H9 (cell line): Measurements from ENCODE around the gene PALS1. TPM values are rescaled to one million over a fixed set of nuclear protein-coding genes. Genes with fewer than 3 reads are reported as not detected.

ENCODE experiments used
- DNase-seq: peaks from one replicate; pipeline ENCODE4 v3.0.0-alpha.2; 2017
- H2AFZ ChIP-seq: one replicate; pipeline ENCODE4 v1.6.1; 2013; ENCODE audit warnings: mild to moderate bottlenecking, low read length, control low read depth, moderate library complexity
- H2AK5ac ChIP-seq: 2 replicates; pipeline ENCODE4 v1.6.1; 2013; ENCODE audit warnings: low read length, control low read depth, mixed read lengths; ENCODE audit not compliant: insufficient read length
- H2BK120ac ChIP-seq: one replicate; pipeline ENCODE4 v1.6.1; 2013; ENCODE audit warnings: low read depth, mild to moderate bottlenecking, low read length, control low read depth, inconsistent platforms; ENCODE audit not compliant: poor library complexity, severe bottlenecking
- H2BK12ac ChIP-seq: 2 replicates; pipeline ENCODE4 v1.6.1; 2013; ENCODE audit warnings: low read length, control low read depth, mixed read lengths, low read depth; ENCODE audit not compliant: insufficient read length
- H2BK15ac ChIP-seq: 2 replicates; pipeline ENCODE4 v1.6.1; 2013; ENCODE audit warnings: low read depth, low read length, control low read depth
- H2BK20ac ChIP-seq: one replicate; pipeline ENCODE4 v1.6.1; 2013; ENCODE audit warnings: low read depth, mild to moderate bottlenecking, low read length, control low read depth, inconsistent platforms; ENCODE audit not compliant: poor library complexity, severe bottlenecking
- H2BK5ac ChIP-seq: 2 replicates; pipeline ENCODE4 v1.6.1; 2013; ENCODE audit warnings: low read length, control low read depth, mixed read lengths; ENCODE audit not compliant: insufficient read length
- H3K14ac ChIP-seq: 2 replicates; pipeline ENCODE4 v1.6.1; 2013; ENCODE audit warnings: low read length, control low read depth; ENCODE audit not compliant: insufficient read depth
- H3K18ac ChIP-seq: 2 replicates; pipeline ENCODE4 v1.6.1; 2013; ENCODE audit warnings: low read depth, mild to moderate bottlenecking, mixed read lengths, low read length, control low read depth; ENCODE audit not compliant: insufficient read length
- H3K23ac ChIP-seq: 2 replicates; pipeline ENCODE4 v1.6.1; 2013; ENCODE audit warnings: low read length, control low read depth, mixed read lengths, low read depth; ENCODE audit not compliant: insufficient read length
- H3K23me2 ChIP-seq: 2 replicates; pipeline ENCODE4 v1.6.1; 2013; ENCODE audit warnings: low read depth, mild to moderate bottlenecking, mixed read lengths, low read length, control low read depth; ENCODE audit not compliant: insufficient read length, poor library complexity, severe bottlenecking
- H3K27ac ChIP-seq: 2 replicates; pipeline ENCODE4 v1.5.1; 2013; ENCODE audit warnings: low read length, control low read depth, mixed read lengths, low read depth; ENCODE audit not compliant: insufficient read length
- H3K27me3 ChIP-seq: 2 replicates; pipeline ENCODE4 v1.6.1; 2013; ENCODE audit warnings: low read length, control low read depth, inconsistent platforms; ENCODE audit not compliant: insufficient read depth
- H3K4ac ChIP-seq: 2 replicates; pipeline ENCODE4 v1.6.1; 2013; ENCODE audit warnings: low read depth, mild to moderate bottlenecking, control low read depth, inconsistent platforms, low read length, moderate library complexity
- H3K4me1 ChIP-seq: 2 replicates; pipeline ENCODE4 v1.6.1; 2013; ENCODE audit warnings: low read length, control low read depth, inconsistent platforms; ENCODE audit not compliant: insufficient read depth
- H3K4me2 ChIP-seq: 2 replicates; pipeline ENCODE4 v1.6.1; 2013; ENCODE audit warnings: low read length, control low read depth, mixed read lengths; ENCODE audit not compliant: insufficient read length, insufficient read depth
- H3K56ac ChIP-seq: 2 replicates; pipeline ENCODE4 v1.6.1; 2013; ENCODE audit warnings: low read depth, mild to moderate bottlenecking, mixed read lengths, low read length, control low read depth; ENCODE audit not compliant: insufficient read length
- H3K79me1 ChIP-seq: 2 replicates; pipeline ENCODE4 v1.6.1; 2013; ENCODE audit warnings: low read depth, mild to moderate bottlenecking, moderate library complexity, low read length, control low read depth, inconsistent platforms; ENCODE audit not compliant: insufficient read depth, poor library complexity, severe bottlenecking
- H3K79me2 ChIP-seq: 2 replicates; pipeline ENCODE4 v1.6.1; 2013; ENCODE audit warnings: low read length, control low read depth, inconsistent platforms; ENCODE audit not compliant: insufficient read depth
- H3K9ac ChIP-seq: 2 replicates; pipeline ENCODE4 v1.6.1; 2013; ENCODE audit warnings: low read length, control low read depth, mixed read lengths; ENCODE audit not compliant: insufficient read length; ENCODE audit errors: extremely low read depth
- H3K9me3 ChIP-seq: one replicate; pipeline ENCODE4 v1.6.1; 2013; ENCODE audit warnings: low read depth, low read length, inconsistent platforms; ENCODE audit not compliant: control insufficient read depth
- H3T11ph ChIP-seq: one replicate; pipeline ENCODE4 v1.6.1; 2013; ENCODE audit warnings: mild to moderate bottlenecking, low read length, control low read depth, inconsistent platforms
- H4K20me1 ChIP-seq: one replicate; pipeline ENCODE4 v1.6.1; 2013; ENCODE audit not compliant: control insufficient read depth, insufficient read length, insufficient read depth
- H4K5ac ChIP-seq: 2 replicates; pipeline ENCODE4 v1.6.1; 2013; ENCODE audit warnings: low read depth, mild to moderate bottlenecking, mixed read lengths, low read length, control low read depth; ENCODE audit not compliant: insufficient read length
- H4K8ac ChIP-seq: replicated peaks from 2 replicates; pipeline ENCODE4 v1.6.1; 2013; ENCODE audit warnings: low read length, control low read depth, mixed read lengths, low read depth; ENCODE audit not compliant: insufficient read length
- H4K91ac ChIP-seq: 2 replicates; pipeline ENCODE4 v1.6.1; 2013; ENCODE audit warnings: low read depth, mild to moderate bottlenecking, moderate library complexity, mixed read lengths, low read length, control low read depth; ENCODE audit not compliant: insufficient read length
- H3K27ac Mint-ChIP-seq, 3 experiments: 2 replicates in 2 of 3; 3 replicates in 1 of 3; pipeline ENCODE4 v1.8.0; 2020 to 2021; ENCODE audit warnings: mixed read lengths in 3 of 3, mild to moderate bottlenecking in 1 of 3, moderate library complexity in 1 of 3
- H3K27me3 Mint-ChIP-seq: 2 replicates; pipeline ENCODE4 v1.8.0; 2021; ENCODE audit warnings: low read depth, mild to moderate bottlenecking, moderate library complexity, mixed read lengths
- H3K36me3 Mint-ChIP-seq, 3 experiments: 2 replicates in 2 of 3; 3 replicates in 1 of 3; pipeline ENCODE4 v1.8.0; 2020 to 2021; ENCODE audit warnings: low read depth in 3 of 3, mixed read lengths in 3 of 3; ENCODE audit not compliant: insufficient read depth in 1 of 3
- H3K4me1 Mint-ChIP-seq, 2 experiments: 2 replicates each; pipeline ENCODE4 v1.8.0; 2020; ENCODE audit warnings: mixed read lengths in 2 of 2
- H3K4me3 Mint-ChIP-seq, 2 experiments: 2 replicates in 1 of 2; 3 replicates in 1 of 2; pipeline ENCODE4 v1.8.0; 2020 to 2021; ENCODE audit warnings: mild to moderate bottlenecking in 2 of 2, mixed read lengths in 2 of 2, moderate library complexity in 1 of 2
- H3K9me3 Mint-ChIP-seq, 2 experiments: 2 replicates in 1 of 2; 3 replicates in 1 of 2; pipeline ENCODE4 v1.8.0; 2020; ENCODE audit warnings: mild to moderate bottlenecking in 2 of 2, mixed read lengths in 2 of 2, moderate library complexity in 1 of 2
- WGBS: extraction: QIAGEN DNeasy Blood & Tissue Kit; methylation state at CpG from one replicate; pipeline ENCODE4 v1.1.7; 2013; ENCODE audit warnings: missing lambda C conversion rate, low lambda C conversion rate, mixed read lengths; ENCODE audit not compliant: insufficient read length; ENCODE audit errors: extremely low coverage; 5-methylcytosine and 5-hydroxymethylcytosine counted together
- total RNA-seq: library from RNA; stranded (reverse); gene quantifications from 2 replicates; pipeline ENCODE4 v1.2.1, GENCODE V29; 2021
- TF ChIP-seq, protein P1 (sequence below): fragments of 200-600 bp; sonication (generic); conservative IDR thresholded peaks from 3 replicates; pipeline ENCODE4 v1.8.0; 2021; ENCODE audit warnings: antibody characterized with exemption, mild to moderate bottlenecking

Gene PALS1
- total RNA-seq, 1 experiment from 2014 or later = 18.0 TPM

DNA sequence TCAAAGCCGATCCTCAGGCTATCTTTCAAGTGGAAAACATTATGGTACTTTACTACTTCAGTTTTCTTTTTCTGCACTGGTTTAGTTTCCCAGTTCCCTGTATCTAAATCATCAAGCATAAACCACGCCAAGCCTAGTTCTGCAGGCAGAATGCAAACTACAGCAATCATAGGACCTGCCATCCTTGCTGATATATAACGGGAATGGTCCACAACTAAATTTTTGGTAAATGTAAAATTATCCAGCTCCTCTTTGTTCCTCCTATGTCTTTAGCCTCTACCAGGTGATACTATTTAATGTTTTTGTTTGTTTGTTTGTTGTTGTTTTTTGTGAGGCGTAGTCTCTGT is 19.3 kb upstream of the PALS1 start:
- Mint-ChIP-seq H3K27me3 (no peaks in the 10 kb centered on the region), H3K4me1 (no peaks in the 10 kb centered on the region), H3K9me3 (no peaks in the 10 kb centered on the region), H3K27ac (no peak overlapping the region), H3K4me3 (no peak overlapping the region), H3K36me3 (no peaks in the 10 kb centered on the region)
- Histone ChIP-seq H2BK120ac (no peak overlapping the region), H4K91ac (no peak overlapping the region), H3K79me2 (no peaks in the 10 kb centered on the region), H3K79me1 (no peaks in the 10 kb centered on the region), H3K27ac (no peak overlapping the region), H2BK5ac (no peak overlapping the region), H4K5ac (no peak overlapping the region), H2AK5ac (no peak overlapping the region), H3K9me3 (no peaks in the 10 kb centered on the region), H2BK15ac (no peak overlapping the region), H3K23ac (no peak overlapping the region), H3K18ac (no peak overlapping the region), H3K4me1 (no peaks in the 10 kb centered on the region), H3K4me2 (no peak overlapping the region), H3K14ac (no peak overlapping the region), H2BK20ac (no peak overlapping the region), H3K23me2 (no peaks in the 10 kb centered on the region), H3K9ac (no peak overlapping the region), H3K4ac (no peak overlapping the region), H2BK12ac (no peak overlapping the region), H3T11ph (no peak overlapping the region), H3K56ac (no peak overlapping the region), H2AFZ (no peak overlapping the region), H3K27me3 (no peaks in the 10 kb centered on the region), H4K8ac (no peak overlapping the region), H4K20me1 (no peaks in the 10 kb centered on the region)
- no CpG with 5 or more reads among the region's 4 CpGs for WGBS
- TF ChIP-seq, protein P1, sequence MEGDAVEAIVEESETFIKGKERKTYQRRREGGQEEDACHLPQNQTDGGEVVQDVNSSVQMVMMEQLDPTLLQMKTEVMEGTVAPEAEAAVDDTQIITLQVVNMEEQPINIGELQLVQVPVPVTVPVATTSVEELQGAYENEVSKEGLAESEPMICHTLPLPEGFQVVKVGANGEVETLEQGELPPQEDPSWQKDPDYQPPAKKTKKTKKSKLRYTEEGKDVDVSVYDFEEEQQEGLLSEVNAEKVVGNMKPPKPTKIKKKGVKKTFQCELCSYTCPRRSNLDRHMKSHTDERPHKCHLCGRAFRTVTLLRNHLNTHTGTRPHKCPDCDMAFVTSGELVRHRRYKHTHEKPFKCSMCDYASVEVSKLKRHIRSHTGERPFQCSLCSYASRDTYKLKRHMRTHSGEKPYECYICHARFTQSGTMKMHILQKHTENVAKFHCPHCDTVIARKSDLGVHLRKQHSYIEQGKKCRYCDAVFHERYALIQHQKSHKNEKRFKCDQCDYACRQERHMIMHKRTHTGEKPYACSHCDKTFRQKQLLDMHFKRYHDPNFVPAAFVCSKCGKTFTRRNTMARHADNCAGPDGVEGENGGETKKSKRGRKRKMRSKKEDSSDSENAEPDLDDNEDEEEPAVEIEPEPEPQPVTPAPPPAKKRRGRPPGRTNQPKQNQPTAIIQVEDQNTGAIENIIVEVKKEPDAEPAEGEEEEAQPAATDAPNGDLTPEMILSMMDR = no peak
- DNase-seq = no peak
